Nephron (organoid): ENCODE results near the gene SLC9A9.

Experiments
- H3K27ac Mint-ChIP-seq, 3 experiments: 2 replicates each; pipeline ENCODE4 v1.8.0; 2020; ENCODE audit warnings: mixed read lengths in 3 of 3, mild to moderate bottlenecking in 2 of 3, moderate library complexity in 1 of 3
- H3K27me3 Mint-ChIP-seq: 2 replicates; pipeline ENCODE4 v1.8.0; 2021; ENCODE audit warnings: low read depth, mild to moderate bottlenecking, moderate library complexity, mixed read lengths
- H3K36me3 Mint-ChIP-seq: 2 replicates; pipeline ENCODE4 v1.8.0; 2020; ENCODE audit warnings: low read depth, mixed read lengths
- H3K4me1 Mint-ChIP-seq: 2 replicates; pipeline ENCODE4 v1.8.0; 2020; ENCODE audit warnings: mixed read lengths
- H3K4me3 Mint-ChIP-seq, 3 experiments: 2 replicates each; pipeline ENCODE4 v1.8.0; 2020; ENCODE audit warnings: mild to moderate bottlenecking in 3 of 3, mixed read lengths in 3 of 3, moderate library complexity in 2 of 3
- H3K9me3 Mint-ChIP-seq: 2 replicates; pipeline ENCODE4 v1.8.0; 2020; ENCODE audit warnings: mixed read lengths
- TF ChIP-seq, protein P1 (sequence below), 3 experiments: fragments of 200-600 bp; sonication (generic); IDR thresholded peaks; one replicate each; pipeline ENCODE4 v1.5.0; 2021; ENCODE audit warnings: antibody characterized with exemption in 3 of 3; ENCODE audit not compliant: unreplicated experiment in 3 of 3

SLC9A9 gene

GRCh38 chr3:143271136-143271535 is 577.1 kb downstream of the SLC9A9 start:
- H3K4me3 Mint-ChIP-seq = no peak overlapping the region
- H3K9me3 Mint-ChIP-seq = no peaks in the 10 kb centered on the region
- peaks cover 19% of the 10 kb centered on the region for H3K4me1 Mint-ChIP-seq
- H3K27ac Mint-ChIP-seq = no peak overlapping the region
- TF ChIP-seq, protein P1, sequence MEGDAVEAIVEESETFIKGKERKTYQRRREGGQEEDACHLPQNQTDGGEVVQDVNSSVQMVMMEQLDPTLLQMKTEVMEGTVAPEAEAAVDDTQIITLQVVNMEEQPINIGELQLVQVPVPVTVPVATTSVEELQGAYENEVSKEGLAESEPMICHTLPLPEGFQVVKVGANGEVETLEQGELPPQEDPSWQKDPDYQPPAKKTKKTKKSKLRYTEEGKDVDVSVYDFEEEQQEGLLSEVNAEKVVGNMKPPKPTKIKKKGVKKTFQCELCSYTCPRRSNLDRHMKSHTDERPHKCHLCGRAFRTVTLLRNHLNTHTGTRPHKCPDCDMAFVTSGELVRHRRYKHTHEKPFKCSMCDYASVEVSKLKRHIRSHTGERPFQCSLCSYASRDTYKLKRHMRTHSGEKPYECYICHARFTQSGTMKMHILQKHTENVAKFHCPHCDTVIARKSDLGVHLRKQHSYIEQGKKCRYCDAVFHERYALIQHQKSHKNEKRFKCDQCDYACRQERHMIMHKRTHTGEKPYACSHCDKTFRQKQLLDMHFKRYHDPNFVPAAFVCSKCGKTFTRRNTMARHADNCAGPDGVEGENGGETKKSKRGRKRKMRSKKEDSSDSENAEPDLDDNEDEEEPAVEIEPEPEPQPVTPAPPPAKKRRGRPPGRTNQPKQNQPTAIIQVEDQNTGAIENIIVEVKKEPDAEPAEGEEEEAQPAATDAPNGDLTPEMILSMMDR (IDR thresholded peaks at IDR 0.05; ENCODE audit: unreplicated experiment in 3 of 3) = no peak
- no peaks in the 10 kb centered on the region for H3K36me3 Mint-ChIP-seq
- no peaks in the 10 kb centered on the region for H3K27me3 Mint-ChIP-seq

DNA sequence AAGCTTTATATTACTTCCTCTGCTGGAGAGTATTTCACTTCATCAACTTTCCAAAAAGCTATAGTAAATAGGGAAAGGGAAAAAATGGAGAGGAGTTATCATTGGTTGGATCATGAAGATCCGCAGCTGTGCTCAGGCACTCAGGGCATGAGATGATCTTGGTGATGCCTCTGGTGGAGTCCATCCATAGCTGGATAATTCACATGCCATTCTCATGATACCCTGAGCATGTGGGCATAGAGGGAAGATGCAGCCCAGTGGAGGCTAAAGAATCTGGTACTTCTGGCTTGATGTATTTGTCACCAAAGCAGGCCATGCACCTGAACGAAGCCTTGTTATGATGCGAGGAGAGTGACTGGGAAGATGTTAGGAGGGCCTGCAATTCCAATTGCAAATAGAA is 578.5 kb downstream of the SLC9A9 start:
- Mint-ChIP-seq H3K36me3 (no peaks in the 10 kb centered on the region), H3K4me1 (peaks cover 19% of the 10 kb centered on the region), H3K27ac (peak overlapping the region in 1 of 3 experiments; percentile 63), H3K27me3 (no peaks in the 10 kb centered on the region), H3K4me3 (no peak overlapping the region), H3K9me3 (no peaks in the 10 kb centered on the region)
- TF ChIP-seq, protein P1 (IDR thresholded peaks at IDR 0.05; ENCODE audit: unreplicated experiment in 3 of 3) = no peak

DNA sequence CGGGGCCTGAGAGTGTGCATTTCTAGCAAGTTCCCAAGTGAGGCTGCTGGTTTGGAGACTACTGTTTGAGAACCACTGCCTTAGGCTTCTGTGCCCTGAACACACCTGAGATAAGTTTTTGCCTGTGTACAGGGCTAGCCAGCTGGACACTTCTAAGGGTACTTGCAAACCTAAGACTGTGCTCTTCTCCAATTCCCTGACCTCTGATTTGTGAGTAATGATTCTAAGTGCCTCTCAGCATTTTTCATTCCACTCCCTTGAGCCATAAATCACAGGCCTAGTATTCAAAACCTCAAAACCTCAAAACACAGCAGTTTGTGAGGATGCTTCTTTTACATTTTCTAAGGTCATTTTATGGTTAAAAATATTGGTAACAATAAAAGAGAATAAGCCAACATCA is 580.3 kb downstream of the SLC9A9 start:
- Mint-ChIP-seq H3K9me3 (no peaks in the 10 kb centered on the region), H3K4me1 (peaks cover 19% of the 10 kb centered on the region), H3K36me3 (no peaks in the 10 kb centered on the region), H3K27ac (no peak overlapping the region), H3K27me3 (no peaks in the 10 kb centered on the region), H3K4me3 (no peak overlapping the region)
- TF ChIP-seq, protein P1 (IDR thresholded peaks at IDR 0.05; ENCODE audit: unreplicated experiment in 3 of 3) = no peak

GRCh38 chr3:143266927-143267326 is 581.3 kb downstream of the SLC9A9 start:
- Mint-ChIP-seq H3K9me3 (no peaks in the 10 kb centered on the region), H3K4me1 (peaks cover 19% of the 10 kb centered on the region), H3K36me3 (no peaks in the 10 kb centered on the region), H3K27ac (peak overlapping the region in 2 of 3 experiments; percentile 61 to 64), H3K27me3 (no peaks in the 10 kb centered on the region), H3K4me3 (no peak overlapping the region)
- TF ChIP-seq, protein P1 (IDR thresholded peaks at IDR 0.05; ENCODE audit: unreplicated experiment in 3 of 3) = no peak

GRCh38 chr3:143266511-143266910 is 581.8 kb downstream of the SLC9A9 start:
- Mint-ChIP-seq H3K9me3 (no peaks in the 10 kb centered on the region), H3K36me3 (no peaks in the 10 kb centered on the region), H3K27me3 (no peaks in the 10 kb centered on the region), H3K27ac (peak overlapping the region in 2 of 3 experiments; percentile 61 to 64), H3K4me3 (no peak overlapping the region), H3K4me1 (peaks cover 19% of the 10 kb centered on the region)
- TF ChIP-seq, protein P1 (IDR thresholded peaks at IDR 0.05; ENCODE audit: unreplicated experiment in 3 of 3) = no peak

- Mint-ChIP-seq H3K9me3 (no peaks in the 10 kb centered on the region), H3K4me1 (peaks cover 19% of the 10 kb centered on the region), H3K27ac (peak overlapping the region in 1 of 3 experiments; percentile 64), H3K4me3 (no peak overlapping the region), H3K36me3 (no peaks in the 10 kb centered on the region), H3K27me3 (no peaks in the 10 kb centered on the region)
- TF ChIP-seq, protein P1 (IDR thresholded peaks at IDR 0.05; ENCODE audit: unreplicated experiment in 3 of 3) = no peak
Observed at GRCh38 chr3:143265501-143266070, 582.7 kb downstream of the SLC9A9 start.
